Measurements from ENCODE around the gene ARMC10. TPM values are rescaled to one million over a fixed set of nuclear protein-coding genes. Genes with fewer than 3 reads are reported as not detected.
"Not testable (repeated sequence)": the region's sequence is repeated elsewhere in the genome, so short reads cannot be mapped to it uniquely, and the experiment has no call there.

The ARMC10 gene
- polyA plus RNA-seq, 4 donors, result 8.9 to 33.5 (median 17.4) TPM

GRCh38 chr7:103101543-103101942 is 26.6 kb downstream of the ARMC10 start:
- Histone ChIP-seq H3K4me3 (ENCODE audit: low read depth in 1 of 3, low read length in 3 of 3) (no peak overlapping the region), H3K27me3 (ENCODE audit: control insufficient read depth in 3 of 3, insufficient read depth in 3 of 3, low read length in 3 of 3) (no peaks in the 10 kb centered on the region), H3K27ac (ENCODE audit: low read depth in 1 of 3, low read length in 2 of 3) (no peak overlapping the region), H3K36me3 (ENCODE audit: control insufficient read depth in 3 of 3, insufficient read depth in 2 of 3, low read depth in 1 of 3, low read length in 3 of 3) (peaks cover 0 to 20% (median 14%) of the 10 kb centered on the region in 3 donors), H3K4me1 (ENCODE audit: control insufficient read depth in 3 of 3, insufficient read depth in 2 of 3, low read depth in 1 of 3, low read length in 2 of 3) (peaks cover 0 to 3% (median 0%) of the 10 kb centered on the region in 3 donors), H3K9me3 (ENCODE audit: control insufficient read depth in 2 of 2, insufficient read depth in 1 of 2, low read depth in 1 of 2, low read length in 1 of 2) (no peaks in the 10 kb centered on the region)
- DNase-seq (no peak), FAIRE-seq (no peak)
- WGBS, 3 donors, result 41 to 61% (median 42%) methylated on average over 2 of the region's 2 CpGs

DNA sequence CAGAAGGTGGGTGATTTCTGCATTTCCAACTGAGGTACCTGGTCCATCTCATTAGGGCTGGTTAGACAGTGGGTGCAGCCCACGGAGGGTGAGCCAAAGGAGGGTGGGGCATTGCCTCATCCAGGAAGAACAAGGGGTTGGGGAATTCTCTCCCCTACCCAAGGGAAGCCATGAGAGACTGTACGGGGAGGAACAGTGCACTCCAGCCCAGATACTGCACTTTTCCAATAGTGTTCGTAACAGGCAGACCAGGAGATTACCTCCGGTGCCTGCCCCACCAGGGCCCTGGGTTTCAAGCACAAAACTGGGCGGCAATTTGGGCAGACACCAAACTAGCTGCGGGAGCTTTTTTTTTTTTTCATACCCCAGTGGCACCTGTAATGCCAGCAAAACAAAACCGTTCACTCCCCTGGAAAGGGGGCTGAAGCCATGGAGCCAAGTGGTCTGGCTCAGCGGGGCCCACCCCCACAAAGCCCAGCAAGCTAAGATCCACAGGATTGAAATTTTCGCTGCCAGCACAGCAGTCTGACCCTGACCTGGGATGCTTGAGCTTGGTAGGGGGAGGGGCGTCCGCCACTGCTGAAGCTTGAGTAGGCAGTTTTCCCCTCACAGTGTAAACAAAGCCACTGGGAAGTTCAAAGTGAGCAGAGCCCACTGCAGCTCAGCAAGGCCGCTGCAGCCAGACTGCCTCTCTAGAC is 31.2 kb downstream of the ARMC10 start:
- Histone ChIP-seq H3K27me3 (ENCODE audit: control insufficient read depth in 3 of 3, insufficient read depth in 3 of 3, low read length in 3 of 3) (no peaks in the 10 kb centered on the region), H3K27ac (ENCODE audit: low read depth in 1 of 3, low read length in 2 of 3) (no peak overlapping the region), H3K9me3 (ENCODE audit: control insufficient read depth in 2 of 2, insufficient read depth in 1 of 2, low read depth in 1 of 2, low read length in 1 of 2) (no peaks in the 10 kb centered on the region), H3K4me3 (ENCODE audit: low read depth in 1 of 3, low read length in 3 of 3) (no peak overlapping the region), H3K4me1 (ENCODE audit: control insufficient read depth in 3 of 3, insufficient read depth in 2 of 3, low read depth in 1 of 3, low read length in 2 of 3) (peaks cover 0 to 3% (median 0%) of the 10 kb centered on the region in 3 donors), H3K36me3 (ENCODE audit: control insufficient read depth in 3 of 3, insufficient read depth in 2 of 3, low read depth in 1 of 3, low read length in 3 of 3) (peaks cover 0 to 18% (median 11%) of the 10 kb centered on the region in 3 donors)
- no peak for FAIRE-seq
- 72 to 92% (median 88%) methylated on average over 12 of the region's 12 CpGs for WGBS, 3 donors
- DNase-seq, result no peak

- WGBS, 3 donors, result 65 to 92% (median 83%) methylated on average over 6 of the region's 6 CpGs
- FAIRE-seq; DNase-seq; H3K9me3 ChIP-seq (ENCODE audit: control insufficient read depth in 2 of 2, insufficient read depth in 1 of 2, low read depth in 1 of 2, low read length in 1 of 2); H3K4me1 ChIP-seq (ENCODE audit: control insufficient read depth in 3 of 3, insufficient read depth in 2 of 3, low read depth in 1 of 3, low read length in 2 of 3); H3K27me3 ChIP-seq (ENCODE audit: control insufficient read depth in 3 of 3, insufficient read depth in 3 of 3, low read length in 3 of 3); H3K27ac ChIP-seq (ENCODE audit: low read depth in 1 of 3, low read length in 2 of 3); H3K4me3 ChIP-seq (ENCODE audit: low read depth in 1 of 3, low read length in 3 of 3): not testable (repeated sequence)
- H3K36me3 ChIP-seq (ENCODE audit: control insufficient read depth in 3 of 3, insufficient read depth in 2 of 3, low read depth in 1 of 3, low read length in 3 of 3), result peaks cover 0 to 18% (median 11%) of the 10 kb centered on the region in 3 donors
These were observed 31.7 kb downstream of the ARMC10 start for GRCh38 chr7:103106703-103107070.

DNA sequence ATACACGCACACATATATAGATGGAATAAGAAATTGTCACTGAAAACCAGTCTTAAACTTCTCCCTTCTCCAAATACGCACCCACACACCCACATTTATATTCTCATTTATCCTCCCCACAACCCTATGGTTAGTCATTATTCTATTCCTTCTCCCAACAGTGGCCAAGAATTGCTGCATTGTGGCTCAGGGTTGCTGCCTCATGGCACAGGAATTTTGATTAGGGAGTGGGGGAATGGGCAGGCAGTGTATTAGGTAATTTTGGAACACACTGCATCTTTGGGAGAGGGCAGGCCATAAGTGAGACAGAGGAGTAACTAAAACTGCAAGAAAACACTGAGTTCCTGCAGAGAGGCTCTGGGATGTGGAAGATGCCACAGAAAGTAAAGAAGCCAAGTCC is 38.2 kb downstream of the ARMC10 start:
- H3K36me3 ChIP-seq (ENCODE audit: control insufficient read depth in 3 of 3, insufficient read depth in 2 of 3, low read depth in 1 of 3, low read length in 3 of 3), result peaks cover 2 to 19% (median 4%) of the 10 kb centered on the region in 3 donors
- 95 to 97% (median 96%) methylated on average over 2 of the region's 2 CpGs for WGBS, 3 donors
- no peak overlapping the region for H3K4me3 ChIP-seq (ENCODE audit: low read depth in 1 of 3, low read length in 3 of 3)
- no peak overlapping the region for H3K27ac ChIP-seq (ENCODE audit: low read depth in 1 of 3, low read length in 2 of 3)
- no peaks in the 10 kb centered on the region for H3K4me1 ChIP-seq (ENCODE audit: control insufficient read depth in 3 of 3, insufficient read depth in 2 of 3, low read depth in 1 of 3, low read length in 2 of 3)
- DNase-seq (no peak), FAIRE-seq (no peak)
- no peaks in the 10 kb centered on the region for H3K27me3 ChIP-seq (ENCODE audit: control insufficient read depth in 3 of 3, insufficient read depth in 3 of 3, low read length in 3 of 3)
- no peaks in the 10 kb centered on the region for H3K9me3 ChIP-seq (ENCODE audit: control insufficient read depth in 2 of 2, insufficient read depth in 1 of 2, low read depth in 1 of 2, low read length in 1 of 2)

DNA sequence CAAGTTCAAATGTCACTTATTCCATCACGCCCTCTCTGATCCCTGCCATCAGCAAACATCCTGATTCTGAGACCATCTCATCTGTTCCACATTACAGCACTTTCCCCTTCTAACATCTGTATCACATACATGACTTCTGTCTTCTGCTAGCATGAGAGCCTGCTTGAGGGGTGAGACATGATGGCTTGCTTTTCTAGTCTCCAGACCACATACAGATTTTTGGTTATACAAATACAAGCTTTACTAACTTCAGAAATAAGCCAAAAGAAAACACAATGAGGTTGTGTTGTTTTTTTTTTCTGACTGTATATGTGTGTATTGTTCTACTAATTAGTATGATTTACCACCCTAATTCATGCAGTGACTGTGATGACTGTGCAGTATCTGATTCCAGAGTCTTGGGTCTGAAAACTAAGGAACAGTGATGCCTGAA is 39.7 kb downstream of the ARMC10 start:
- Histone ChIP-seq H3K27me3 (ENCODE audit: control insufficient read depth in 3 of 3, insufficient read depth in 3 of 3, low read length in 3 of 3) (no peaks in the 10 kb centered on the region), H3K36me3 (ENCODE audit: control insufficient read depth in 3 of 3, insufficient read depth in 2 of 3, low read depth in 1 of 3, low read length in 3 of 3) (peaks cover 2 to 19% (median 7%) of the 10 kb centered on the region in 3 donors), H3K4me3 (ENCODE audit: low read depth in 1 of 3, low read length in 3 of 3) (no peak overlapping the region), H3K27ac (ENCODE audit: low read depth in 1 of 3, low read length in 2 of 3) (no peak overlapping the region), H3K4me1 (ENCODE audit: control insufficient read depth in 3 of 3, insufficient read depth in 2 of 3, low read depth in 1 of 3, low read length in 2 of 3) (no peaks in the 10 kb centered on the region), H3K9me3 (ENCODE audit: control insufficient read depth in 2 of 2, insufficient read depth in 1 of 2, low read depth in 1 of 2, low read length in 1 of 2) (no peaks in the 10 kb centered on the region)
- DNase-seq (no peak), FAIRE-seq (no peak)
- WGBS, 3 donors, result 85 to 94% (median 91%) methylated on average over 1 of the region's 1 CpG

DNA sequence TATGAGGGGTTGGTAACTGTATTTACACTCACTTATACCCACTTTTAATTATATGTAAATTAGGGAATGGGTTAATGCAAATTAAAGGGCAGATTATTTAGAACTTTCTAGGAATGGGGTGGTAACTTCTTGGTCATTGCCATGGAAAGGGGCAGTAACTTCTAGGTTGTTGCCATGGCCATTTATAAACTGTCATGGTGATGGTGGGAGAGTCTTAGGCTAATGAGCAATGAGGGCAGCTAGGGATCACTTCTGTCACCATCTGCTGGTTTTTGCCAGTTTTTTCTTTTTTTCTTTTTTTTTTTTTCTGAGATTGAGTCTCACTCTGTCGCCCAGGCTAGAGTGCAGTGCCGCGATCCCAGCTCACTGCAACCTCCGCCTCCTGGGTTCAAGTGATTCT is 40.8 kb downstream of the ARMC10 start:
- Histone ChIP-seq H3K36me3 (ENCODE audit: control insufficient read depth in 3 of 3, insufficient read depth in 2 of 3, low read depth in 1 of 3, low read length in 3 of 3) (peaks cover 2 to 25% (median 11%) of the 10 kb centered on the region in 3 donors), H3K27me3 (ENCODE audit: control insufficient read depth in 3 of 3, insufficient read depth in 3 of 3, low read length in 3 of 3) (no peaks in the 10 kb centered on the region), H3K9me3 (ENCODE audit: control insufficient read depth in 2 of 2, insufficient read depth in 1 of 2, low read depth in 1 of 2, low read length in 1 of 2) (no peaks in the 10 kb centered on the region), H3K4me3 (ENCODE audit: low read depth in 1 of 3, low read length in 3 of 3) (no peak overlapping the region), H3K4me1 (ENCODE audit: control insufficient read depth in 3 of 3, insufficient read depth in 2 of 3, low read depth in 1 of 3, low read length in 2 of 3) (no peaks in the 10 kb centered on the region), H3K27ac (ENCODE audit: low read depth in 1 of 3, low read length in 2 of 3) (no peak overlapping the region)
- 94 to 100% (median 98%) methylated on average over 4 of the region's 4 CpGs for WGBS, 3 donors
- FAIRE-seq, result no peak
- no peak for DNase-seq

GRCh38 chr7:103116511-103116910 is 41.6 kb downstream of the ARMC10 start:
- 43 to 64% (median 52%) methylated on average over 1 of the region's 1 CpG for WGBS, 3 donors
- DNase-seq (no peak), FAIRE-seq (no peak)
- H3K9me3 ChIP-seq (ENCODE audit: control insufficient read depth in 2 of 2, insufficient read depth in 1 of 2, low read depth in 1 of 2, low read length in 1 of 2), result no peaks in the 10 kb centered on the region
- H3K27ac ChIP-seq (ENCODE audit: low read depth in 1 of 3, low read length in 2 of 3), result no peak overlapping the region
- H3K4me1 ChIP-seq (ENCODE audit: control insufficient read depth in 3 of 3, insufficient read depth in 2 of 3, low read depth in 1 of 3, low read length in 2 of 3), result no peaks in the 10 kb centered on the region
- H3K27me3 ChIP-seq (ENCODE audit: control insufficient read depth in 3 of 3, insufficient read depth in 3 of 3, low read length in 3 of 3), result no peaks in the 10 kb centered on the region
- H3K36me3 ChIP-seq (ENCODE audit: control insufficient read depth in 3 of 3, insufficient read depth in 2 of 3, low read depth in 1 of 3, low read length in 3 of 3), result peaks cover 5 to 26% (median 15%) of the 10 kb centered on the region in 3 donors
- no peak overlapping the region for H3K4me3 ChIP-seq (ENCODE audit: low read depth in 1 of 3, low read length in 3 of 3)

GRCh38 chr7:103116991-103117390 is 42.1 kb downstream of the ARMC10 start:
- DNase-seq, result no peak
- no peak for FAIRE-seq
- no peaks in the 10 kb centered on the region for H3K9me3 ChIP-seq (ENCODE audit: control insufficient read depth in 2 of 2, insufficient read depth in 1 of 2, low read depth in 1 of 2, low read length in 1 of 2)
- H3K27ac ChIP-seq (ENCODE audit: low read depth in 1 of 3, low read length in 2 of 3), result no peak overlapping the region
- no peak overlapping the region for H3K4me3 ChIP-seq (ENCODE audit: low read depth in 1 of 3, low read length in 3 of 3)
- peaks cover 5 to 28% (median 17%) of the 10 kb centered on the region in 3 donors for H3K36me3 ChIP-seq (ENCODE audit: control insufficient read depth in 3 of 3, insufficient read depth in 2 of 3, low read depth in 1 of 3, low read length in 3 of 3)
- H3K4me1 ChIP-seq (ENCODE audit: control insufficient read depth in 3 of 3, insufficient read depth in 2 of 3, low read depth in 1 of 3, low read length in 2 of 3), result peaks cover 0 to 3% (median 0%) of the 10 kb centered on the region in 3 donors
- H3K27me3 ChIP-seq (ENCODE audit: control insufficient read depth in 3 of 3, insufficient read depth in 3 of 3, low read length in 3 of 3), result no peaks in the 10 kb centered on the region

- H3K36me3 ChIP-seq (ENCODE audit: control insufficient read depth in 3 of 3, insufficient read depth in 2 of 3, low read depth in 1 of 3, low read length in 3 of 3), result peaks cover 5 to 30% (median 17%) of the 10 kb centered on the region in 3 donors
- no peaks in the 10 kb centered on the region for H3K27me3 ChIP-seq (ENCODE audit: control insufficient read depth in 3 of 3, insufficient read depth in 3 of 3, low read length in 3 of 3)
- no peak overlapping the region for H3K27ac ChIP-seq (ENCODE audit: low read depth in 1 of 3, low read length in 2 of 3)
- no peak for FAIRE-seq
- H3K4me1 ChIP-seq (ENCODE audit: control insufficient read depth in 3 of 3, insufficient read depth in 2 of 3, low read depth in 1 of 3, low read length in 2 of 3), result peaks cover 0 to 3% (median 0%) of the 10 kb centered on the region in 3 donors
- 92 to 97% (median 96%) methylated on average over 2 of the region's 2 CpGs for WGBS, 3 donors
- no peaks in the 10 kb centered on the region for H3K9me3 ChIP-seq (ENCODE audit: control insufficient read depth in 2 of 2, insufficient read depth in 1 of 2, low read depth in 1 of 2, low read length in 1 of 2)
- no peak for DNase-seq
- no peak overlapping the region for H3K4me3 ChIP-seq (ENCODE audit: low read depth in 1 of 3, low read length in 3 of 3)
These were observed 42.5 kb downstream of the ARMC10 start for GRCh38 chr7:103117465-103117864.
